ENCODE measurements around the gene DAP.
"Not testable (repeated sequence)": the region's sequence is repeated elsewhere in the genome, so short reads cannot be mapped to it uniquely, and the experiment has no call there.

Gene DAP

DNA sequence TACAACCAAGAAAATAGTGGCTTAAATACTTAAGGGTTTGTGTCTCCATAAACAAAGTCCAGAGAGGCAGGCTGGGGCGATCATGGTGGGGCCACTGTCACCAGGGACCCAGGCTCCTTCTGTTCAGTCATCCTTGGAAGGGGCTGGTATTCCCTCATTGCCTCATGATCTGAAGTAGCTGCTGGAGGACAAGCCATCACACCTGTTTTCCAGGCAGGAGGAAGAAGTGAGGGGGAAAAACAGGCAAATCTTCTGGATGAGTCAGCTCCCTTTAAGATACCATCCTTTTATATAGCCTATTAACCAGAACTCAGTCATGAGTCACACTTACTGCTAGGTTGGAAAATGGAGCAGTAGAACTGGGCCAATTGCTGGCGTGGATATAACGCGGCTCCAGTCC is 92.3 kb downstream of the DAP start:
- DNase-seq, result no peak

DNA sequence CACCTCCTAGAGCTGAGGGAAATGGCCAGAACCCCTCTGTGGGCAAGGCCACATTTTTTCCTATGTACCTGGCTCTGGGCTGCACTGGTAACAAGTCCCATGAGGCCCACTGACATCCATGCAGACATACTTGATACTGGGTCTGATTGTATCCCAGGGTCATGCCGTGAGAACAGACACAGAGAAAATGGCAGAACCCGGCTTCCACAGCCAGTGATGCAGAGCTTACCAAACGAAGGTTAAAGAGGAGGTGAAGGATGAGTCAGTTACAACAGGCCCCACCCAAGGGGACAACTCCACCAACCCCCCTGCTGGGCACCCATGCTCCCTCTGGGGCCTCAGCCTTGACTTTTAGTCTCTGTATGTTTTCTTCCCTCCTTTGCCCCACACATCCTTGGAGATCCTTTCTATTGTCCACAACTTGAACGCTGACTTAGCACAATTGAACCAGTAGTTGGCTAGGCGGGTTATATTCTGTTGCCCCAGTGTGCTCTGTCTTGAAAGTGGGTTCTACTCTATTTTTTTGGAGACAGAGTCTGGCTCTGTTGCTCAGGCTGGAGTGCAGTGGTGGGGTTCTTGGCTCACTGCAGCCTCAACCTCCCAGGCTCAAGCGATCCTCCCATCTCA is 93.5 kb downstream of the DAP start:
- no peak for DNase-seq

DNA sequence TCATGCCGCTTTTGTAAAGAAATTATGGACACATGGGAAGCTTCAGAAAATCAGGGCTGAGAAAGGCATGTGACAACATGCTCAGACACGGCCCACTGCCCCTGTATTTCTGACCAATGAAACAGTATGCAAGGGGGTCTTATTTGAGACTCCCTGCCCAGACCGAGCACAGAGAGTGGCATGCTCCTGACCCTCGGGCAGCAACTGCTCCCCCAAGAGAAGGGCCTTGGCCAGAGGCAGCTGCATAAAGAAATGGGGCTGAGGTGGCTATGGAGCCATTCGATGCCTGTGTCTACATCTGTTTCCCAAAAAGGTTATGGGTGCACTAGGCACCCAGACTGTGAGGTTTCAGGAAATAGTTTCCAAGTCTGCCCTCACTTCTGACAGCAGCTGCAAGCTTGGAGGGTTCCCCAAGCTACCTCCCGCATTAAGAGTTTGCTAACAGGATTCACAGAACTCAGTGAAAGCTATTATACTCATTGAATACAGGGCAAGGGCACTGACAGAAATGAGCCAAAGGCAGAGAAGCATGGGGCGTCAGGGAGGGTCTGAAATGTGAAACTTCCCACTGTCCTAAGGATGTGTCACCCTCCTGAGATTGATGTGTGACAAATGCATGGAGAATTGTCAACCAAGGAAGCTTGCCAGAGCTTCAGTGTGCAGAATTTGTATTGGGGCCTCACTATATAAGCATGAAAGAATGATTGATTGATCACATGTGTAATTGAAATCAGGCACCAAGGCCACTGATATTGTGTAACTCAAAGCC is 94.3 kb downstream of the DAP start:
- DNase-seq, result no peak

DNA sequence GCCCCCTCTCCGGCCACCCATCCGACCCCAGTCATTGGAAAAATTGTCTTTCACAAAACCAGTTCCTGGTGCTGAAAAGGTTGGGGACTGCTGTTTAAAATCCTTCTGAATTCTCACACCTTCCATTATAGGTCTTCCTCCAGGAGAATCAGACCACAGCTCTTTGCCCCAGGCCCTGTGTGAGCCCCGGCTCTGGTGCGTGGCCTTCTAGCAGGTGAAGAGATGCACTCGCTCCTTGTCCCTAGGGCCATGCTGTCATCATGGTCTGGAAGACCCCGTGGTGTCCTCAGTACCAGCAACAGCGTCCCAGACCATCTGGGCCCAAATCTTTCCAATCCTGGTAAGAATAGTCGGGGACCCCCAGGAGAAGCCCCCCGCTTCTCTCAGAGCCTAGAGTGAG is 95.2 kb downstream of the DAP start:
- no peak for DNase-seq

DNA sequence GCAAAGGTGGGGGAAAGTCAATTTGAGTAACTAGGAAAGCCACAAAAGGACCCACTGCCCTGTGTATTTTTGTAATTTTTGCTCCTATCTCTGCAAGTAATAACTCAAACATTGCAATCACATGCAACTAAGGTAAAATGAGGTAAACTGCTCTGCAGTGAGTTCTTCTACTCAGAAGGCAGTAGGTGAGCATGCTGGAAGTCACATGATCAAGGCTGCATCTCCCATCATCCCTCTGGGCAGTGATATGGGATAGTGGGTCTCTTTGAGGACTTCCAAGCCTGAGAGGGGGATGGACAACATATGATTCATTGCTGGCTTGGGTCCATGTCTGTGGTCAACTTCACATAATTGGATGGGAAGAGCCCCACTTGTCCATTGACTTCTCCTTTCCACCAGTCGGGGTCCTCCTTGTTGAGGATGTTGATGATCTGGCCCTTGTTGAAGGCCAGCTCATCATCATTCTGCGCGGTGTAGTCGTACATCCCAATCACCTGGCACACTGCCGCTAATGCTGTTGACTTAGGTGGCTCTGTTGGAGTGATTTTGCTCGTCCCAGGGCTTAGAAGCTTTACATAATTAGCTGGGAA is 96.8 kb downstream of the DAP start:
- not testable (repeated sequence) for DNase-seq

DNA sequence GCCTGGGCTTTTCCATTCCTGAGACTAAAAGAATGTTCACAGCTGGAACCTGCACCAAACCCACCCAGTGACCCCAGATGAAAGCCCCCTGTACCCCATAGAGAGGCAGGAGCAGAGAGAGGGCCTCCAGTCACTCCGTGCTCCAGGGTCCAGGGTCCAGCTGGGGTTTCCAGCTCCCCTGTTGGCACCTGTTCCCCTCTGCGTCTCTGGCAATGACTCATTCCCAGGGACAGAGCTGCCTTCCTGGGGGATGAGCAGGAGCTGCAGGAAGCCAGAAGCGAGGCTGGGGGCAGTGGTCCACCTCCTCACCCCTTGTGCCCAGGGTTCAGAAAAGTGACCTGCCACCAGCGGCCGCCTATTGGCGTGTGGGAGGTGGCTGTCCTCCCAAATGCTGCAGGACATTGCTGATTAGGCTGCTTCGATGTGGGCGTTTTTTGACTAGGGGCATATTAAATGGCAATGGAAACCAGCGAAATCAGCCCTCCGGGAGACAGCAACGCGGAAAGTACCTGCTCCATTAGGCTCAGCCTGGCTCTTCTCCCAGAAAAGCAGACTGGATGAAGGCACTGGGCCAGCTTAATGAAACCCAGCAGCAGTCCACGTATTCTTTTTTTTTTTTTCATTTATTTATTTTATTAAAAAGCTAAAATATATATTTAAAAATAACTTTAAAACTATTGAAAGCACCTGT is 97.4 kb downstream of the DAP start:
- DNase-seq, result no peak

DNA sequence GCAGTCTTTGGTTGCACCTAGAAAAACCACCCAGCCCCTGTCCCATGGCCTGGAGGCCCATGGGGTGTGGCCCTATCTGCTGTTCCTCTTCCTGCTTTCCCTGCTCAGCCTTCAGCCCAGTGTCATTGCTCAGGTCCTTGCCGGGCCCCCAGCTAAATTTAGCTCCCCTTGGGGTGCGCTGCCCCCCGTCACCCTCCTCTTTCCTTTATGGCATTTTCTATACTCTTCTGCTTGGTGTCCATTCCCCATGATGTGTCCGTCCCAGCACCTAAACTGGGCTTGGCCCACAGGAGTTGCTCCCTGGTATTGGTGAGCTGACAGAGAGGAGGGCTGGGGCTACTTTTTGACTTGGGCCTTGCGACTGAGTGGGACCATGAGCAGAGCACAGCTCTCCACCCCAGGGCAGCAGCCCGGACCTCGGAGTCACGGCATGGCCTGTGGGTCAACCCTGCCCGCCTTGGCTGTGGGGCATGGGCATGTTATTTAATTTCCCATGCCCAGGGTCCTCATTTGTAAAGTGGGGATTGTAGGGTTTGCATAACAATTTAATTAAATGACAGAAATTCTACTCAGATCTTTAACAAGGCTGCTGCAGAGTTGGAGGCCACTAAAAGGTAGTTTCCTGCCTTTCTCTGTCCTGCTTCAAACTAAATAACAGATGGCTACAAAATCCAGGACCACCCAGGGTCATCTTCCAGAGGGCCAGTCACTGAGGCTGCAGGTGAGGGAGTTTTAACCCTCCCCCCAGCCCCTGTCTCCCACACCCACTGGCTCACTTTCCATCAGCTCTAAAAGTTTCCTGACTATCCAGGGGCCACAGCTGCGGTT is 98.2 kb downstream of the DAP start:
- no peak for DNase-seq

DNA sequence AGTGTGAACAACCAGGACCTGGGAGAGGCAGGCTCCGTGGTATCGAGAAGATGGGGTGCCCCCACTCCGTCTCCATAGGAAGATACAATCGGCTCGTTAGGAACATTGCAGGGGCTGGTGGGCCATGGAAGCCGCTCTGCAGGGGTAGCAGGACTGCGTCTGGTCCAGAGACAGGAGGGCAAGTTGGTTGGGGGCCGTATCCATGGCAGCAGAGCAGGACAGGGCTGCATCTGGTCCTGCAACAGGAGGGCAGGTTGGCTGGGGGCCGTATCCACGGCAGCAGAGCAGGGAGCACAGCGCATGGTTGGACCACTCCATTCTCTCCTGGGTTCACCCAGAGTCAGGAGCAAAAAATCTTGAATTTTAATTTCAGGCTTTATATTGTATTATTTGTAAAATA is 99.0 kb downstream of the DAP start:
- no peak for DNase-seq

DNA sequence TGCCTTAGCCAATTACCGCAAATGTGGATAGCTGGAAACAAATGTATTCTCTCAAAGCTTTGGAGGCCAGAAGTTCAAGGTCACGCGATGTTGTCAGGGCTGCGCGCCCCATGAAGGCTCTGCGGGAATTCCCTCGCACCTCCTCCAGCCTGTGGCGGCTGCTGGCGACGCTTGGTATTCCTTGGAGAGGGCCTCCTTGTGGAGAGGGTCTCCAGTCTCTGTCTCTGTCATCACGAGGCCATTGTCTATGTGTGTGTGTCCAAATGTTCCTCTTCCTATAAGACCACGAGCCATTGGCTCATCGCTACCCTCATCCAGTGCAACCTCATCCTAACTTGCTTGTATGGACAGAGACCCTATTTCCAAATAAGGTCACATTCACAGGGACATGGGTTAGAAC is 99.6 kb downstream of the DAP start:
- no peak for DNase-seq

DNA sequence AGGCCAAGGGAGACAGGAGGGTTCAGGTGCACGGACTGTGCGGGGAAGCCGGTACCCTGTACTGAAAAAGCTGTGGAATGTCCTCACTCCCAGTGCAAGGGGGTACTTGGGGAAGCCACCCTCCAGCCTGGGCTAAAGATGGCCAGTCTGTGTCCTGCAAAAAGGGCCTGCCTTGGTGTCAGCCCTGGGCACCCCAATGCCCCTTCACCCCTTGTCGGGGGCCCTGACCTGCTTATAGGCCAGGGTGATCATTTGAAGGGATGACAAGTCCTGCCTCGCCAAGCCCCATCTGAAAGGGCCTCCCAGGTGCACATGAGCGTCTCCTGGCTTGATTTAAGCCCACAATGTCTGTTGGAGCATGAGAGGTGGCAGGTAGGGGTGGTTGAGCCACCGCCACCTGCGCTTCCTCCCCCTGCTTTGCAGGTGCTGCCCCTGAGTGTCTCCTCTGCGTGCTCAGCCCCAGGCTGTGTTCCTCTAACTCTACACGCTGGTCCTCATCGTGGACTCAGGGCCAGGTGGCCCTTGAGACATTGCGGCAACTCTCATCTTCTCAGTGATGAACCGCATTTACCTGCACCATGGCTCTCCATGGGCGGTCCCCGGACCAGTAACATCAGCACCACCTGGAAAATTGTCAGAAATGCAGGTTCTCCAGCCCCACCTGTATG is 100.2 kb downstream of the DAP start:
- DNase-seq, result no peak

DNA sequence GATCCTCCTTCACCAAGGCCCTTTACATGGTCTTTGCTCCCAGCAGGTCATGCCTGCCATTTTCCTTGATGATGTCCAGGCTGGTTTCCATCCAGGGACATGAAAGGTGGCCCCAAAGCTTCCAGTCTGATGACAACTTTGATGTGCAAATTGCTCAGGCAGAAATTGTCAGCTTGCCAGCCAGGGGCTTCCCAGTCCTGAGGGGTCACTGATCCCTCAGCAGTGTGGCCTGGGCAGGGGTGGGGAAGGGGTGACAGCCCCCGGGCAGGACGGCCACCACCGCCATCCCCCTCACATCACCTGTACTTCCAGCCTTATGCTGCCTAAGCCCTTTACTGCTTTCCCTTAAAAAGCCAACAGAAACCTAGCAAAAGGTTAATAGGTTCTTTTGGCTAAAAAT is 100.9 kb downstream of the DAP start:
- no peak for DNase-seq

DNA sequence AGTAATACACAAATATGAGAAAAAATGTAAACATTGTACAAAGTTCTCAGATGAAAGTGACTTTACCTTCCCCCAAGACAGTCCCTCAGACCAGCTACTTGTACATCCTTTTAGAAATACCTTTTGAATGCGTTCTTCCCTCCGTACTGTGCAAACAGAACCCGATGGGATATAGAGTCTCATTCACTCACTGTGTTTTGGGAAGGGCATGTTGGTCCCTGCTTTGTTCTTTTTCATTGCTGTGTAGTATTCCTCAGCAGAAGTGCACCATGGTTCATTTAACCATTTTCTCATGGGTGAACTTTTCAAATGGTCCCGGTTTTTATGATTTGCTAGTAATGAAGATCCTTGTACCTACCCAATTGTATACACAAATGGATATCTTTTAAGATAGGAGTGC is 102.8 kb downstream of the DAP start:
- no peak for DNase-seq

DNA sequence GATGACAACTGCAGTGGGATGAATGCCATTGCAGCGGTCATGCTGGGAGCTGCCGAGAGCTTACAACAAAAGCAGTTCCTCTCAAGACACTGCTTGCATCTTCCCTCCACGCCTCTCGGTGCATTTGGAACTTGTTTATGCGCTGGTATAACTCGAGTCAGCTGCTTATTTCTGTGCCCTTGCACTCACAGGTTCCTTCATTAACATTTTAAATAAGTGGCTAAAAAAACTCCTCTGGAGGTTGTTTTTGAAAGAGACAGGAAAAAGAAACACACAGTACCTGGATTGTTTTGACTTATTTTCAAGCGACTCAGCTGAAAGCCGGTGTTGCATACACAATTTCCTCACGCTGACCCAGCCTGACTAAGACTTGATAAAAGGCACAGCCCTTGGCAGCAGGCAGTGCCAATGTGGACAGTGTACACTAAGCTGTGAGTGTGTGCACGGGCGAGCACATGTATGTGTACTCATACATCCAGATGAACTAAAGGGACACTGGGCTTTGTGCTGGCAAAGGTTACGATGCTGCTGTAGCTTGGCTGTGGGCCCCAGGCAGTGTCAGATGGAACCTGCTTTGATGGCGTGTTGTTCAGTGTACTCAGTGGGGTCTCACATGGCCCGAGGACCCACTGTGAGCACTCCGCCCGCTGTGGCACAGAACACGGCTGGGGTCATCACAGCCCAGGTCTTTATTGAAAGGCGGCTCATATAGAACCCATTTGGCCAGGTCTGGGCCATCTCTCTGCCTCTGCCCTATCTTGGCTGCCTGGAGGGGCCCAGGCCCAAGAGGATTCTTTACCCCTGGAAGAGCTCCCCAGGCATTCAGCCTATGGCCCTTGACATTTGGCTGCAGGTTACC is 104.8 kb downstream of the DAP start:
- DNase-seq, result no peak

DNA sequence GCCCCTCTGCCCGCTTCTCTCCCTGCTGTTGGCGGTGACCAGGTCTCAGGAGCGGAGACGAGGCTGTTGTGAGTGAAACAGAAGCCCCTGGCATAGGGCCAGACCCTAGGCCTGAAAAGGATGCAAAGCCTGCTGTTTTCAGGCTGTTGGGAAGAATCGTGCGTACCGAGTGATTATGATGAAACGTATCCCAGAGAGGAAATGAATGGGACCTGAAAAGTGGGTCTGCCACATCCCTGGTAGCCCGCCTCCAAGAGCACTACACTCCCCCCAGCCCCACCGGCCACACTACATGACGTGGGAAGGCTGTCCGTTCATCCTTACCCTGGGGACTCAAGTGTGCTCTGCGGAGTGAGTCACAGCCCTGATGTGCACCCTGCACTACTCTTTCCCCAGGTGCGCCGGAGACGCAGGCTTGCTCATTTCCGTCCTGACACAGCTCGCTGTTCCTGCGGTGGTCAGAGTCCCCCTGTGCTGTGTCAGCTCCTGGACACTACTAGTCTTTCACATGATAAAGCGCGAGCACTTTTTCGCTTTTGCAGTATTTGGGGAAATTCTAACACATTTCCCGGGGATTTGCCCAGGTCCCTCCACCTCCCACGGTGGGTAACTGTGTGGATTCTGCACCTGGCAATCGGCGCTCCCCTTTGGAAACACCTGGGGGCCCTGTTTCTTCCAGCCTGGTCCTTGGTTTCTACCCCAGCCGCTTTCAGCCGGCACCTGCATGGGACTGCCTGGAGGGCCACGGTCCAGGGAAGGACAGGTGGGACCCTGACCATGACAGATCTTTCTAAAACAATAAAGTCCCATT is 105.7 kb downstream of the DAP start:
- DNase-seq, result no peak

DNA sequence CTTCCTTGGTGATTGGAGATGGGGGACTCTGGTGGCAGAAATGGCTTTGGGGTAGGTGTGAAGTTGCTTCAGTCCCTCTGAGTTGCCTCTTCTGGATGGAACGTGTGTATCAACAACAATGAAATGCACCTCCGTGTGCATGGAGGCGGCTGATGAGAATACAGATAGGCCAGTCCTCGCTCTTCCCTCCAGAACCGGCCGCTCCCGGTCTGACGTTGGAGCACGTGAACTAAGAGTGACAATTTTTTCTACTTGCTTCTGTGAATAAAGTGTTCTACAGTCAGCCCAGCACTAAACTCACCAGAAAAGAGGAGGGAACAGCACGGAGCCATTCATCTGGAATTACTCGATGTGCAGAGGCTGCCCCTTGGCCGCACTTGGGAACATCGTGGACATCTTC is 106.5 kb downstream of the DAP start:
- DNase-seq, result no peak

DNA sequence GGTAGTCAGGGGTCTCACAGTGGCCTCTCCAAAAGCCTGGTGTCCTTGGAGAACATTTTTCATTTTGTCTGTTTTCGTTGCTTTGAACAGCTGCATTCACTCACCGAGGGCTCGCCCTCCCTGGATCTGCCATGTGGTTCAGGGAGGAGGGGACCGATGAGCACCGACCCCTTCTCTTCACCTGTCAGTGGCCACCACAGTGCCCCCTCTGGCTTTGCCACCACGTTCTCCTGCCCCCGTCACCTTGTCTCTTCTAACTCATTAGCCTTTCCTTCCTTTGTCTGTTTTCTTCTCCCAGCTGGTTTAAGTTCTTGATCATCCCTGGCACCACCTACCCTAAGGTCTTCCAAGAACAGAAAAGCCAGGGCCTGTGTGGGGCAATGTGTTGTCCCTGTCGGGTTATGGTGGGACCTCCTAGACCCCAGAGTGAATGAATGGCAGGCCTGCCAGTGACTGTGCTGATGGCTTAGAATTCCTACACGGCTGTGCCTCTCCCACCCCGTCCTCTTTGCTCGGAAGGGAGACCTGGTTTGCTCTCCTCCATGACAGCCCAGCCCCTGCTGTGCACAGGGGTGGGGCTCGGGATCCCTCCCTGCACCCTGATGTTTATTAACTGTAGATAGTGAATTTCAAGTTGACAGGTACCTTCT is 107.2 kb downstream of the DAP start:
- no peak for DNase-seq

DNA sequence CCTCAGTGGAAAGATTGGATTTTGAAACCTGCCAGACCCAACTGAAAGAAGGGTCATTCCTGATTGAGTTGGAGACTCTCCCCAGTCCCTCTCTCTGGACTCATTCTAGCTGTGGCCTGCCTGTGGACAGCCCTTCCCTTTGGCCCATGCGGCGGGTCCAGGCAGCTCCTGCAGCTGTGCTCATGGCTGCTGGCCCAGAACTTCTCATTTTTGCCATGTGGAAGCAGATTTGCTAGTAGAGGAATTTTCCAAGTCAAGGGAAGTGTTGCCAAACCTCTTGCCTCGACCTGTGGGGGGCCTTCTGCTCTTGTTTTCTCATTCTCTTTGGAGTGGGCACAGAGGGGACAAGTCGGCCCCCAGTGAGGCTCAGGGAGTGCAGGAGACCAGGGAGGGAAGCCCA is 108.0 kb downstream of the DAP start:
- no peak for DNase-seq

DNA sequence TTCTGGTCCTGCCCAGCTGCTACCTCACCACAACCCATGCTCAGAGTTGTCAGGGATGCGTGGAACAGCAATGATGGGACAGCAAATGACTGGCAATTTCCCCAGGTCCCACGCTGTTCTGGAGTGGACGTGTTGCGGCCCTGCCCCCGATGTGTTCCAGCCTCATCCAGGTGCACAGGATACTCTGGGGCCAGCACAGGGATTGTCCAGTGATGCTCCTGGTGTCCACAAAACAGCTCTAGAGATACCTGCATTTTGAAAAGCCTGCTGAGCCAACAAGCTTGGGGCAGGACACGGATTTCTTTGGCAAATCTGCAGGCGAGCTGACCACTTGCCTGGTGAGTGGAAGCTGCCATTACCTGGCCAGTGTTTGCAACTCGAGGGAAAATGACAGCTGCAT is 108.4 kb downstream of the DAP start:
- DNase-seq, result no peak

DNA sequence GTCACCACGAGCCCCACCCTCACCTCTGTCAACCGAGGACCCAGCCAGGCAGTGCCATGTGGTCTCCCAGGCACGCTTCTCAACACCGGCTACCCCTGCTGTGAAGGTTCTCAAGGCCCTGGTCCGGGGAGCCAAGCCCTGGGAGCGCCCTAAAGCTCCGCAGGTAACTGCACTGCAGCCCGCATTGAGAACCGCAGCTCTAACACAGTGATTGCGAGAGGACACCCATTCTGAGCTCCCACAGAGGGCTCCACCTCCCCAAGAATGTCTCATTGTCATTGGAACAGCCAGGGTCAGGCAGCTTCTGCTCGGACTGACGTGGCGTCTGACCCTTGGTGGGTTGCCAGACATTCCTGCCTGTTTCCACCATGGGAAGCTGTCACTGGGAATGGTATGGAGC is 108.9 kb downstream of the DAP start:
- DNase-seq, result no peak

Measured in SW 1271 (cell line).